SK-N-SH treated with all-trans-retinoic acid at 6 μM for 48 hours (cell line): Measurements from ENCODE around the gene ERMARD.

Experiments
- ATAC-seq: fragments of 200-7000 bp; cut with Tn5 transposase; 3 replicates; pipeline ENCODE4 v1.9.1; 2020; ENCODE audit warnings: mild to moderate bottlenecking, moderate library complexity
- ARNTL ChIP-seq: fragments of 450-650 bp; formaldehyde crosslinking; IDR thresholded peaks from 2 replicates; pipeline ENCODE4 v1.5.0; 2020; ENCODE audit warnings: low read depth, mild to moderate bottlenecking, moderate library complexity, borderline replicate concordance
- BACH2 ChIP-seq: fragments of 250-450 bp; sonication (Bioruptor Pico); IDR thresholded peaks from 2 replicates; pipeline ENCODE4 v1.9.0; 2021; ENCODE audit warnings: mild to moderate bottlenecking, borderline replicate concordance
- CSDC2 ChIP-seq: fragments of 250-450 bp; sonication (Bioruptor Pico); IDR thresholded peaks from 2 replicates; pipeline ENCODE4 v1.5.0; 2020; ENCODE audit warnings: mild to moderate bottlenecking, moderate library complexity
- ESRRG ChIP-seq: fragments of 250-450 bp; sonication (Bioruptor Pico); IDR thresholded peaks from 2 replicates; pipeline ENCODE4 v1.6.1; 2021; ENCODE audit warnings: mild to moderate bottlenecking
- ISL1 ChIP-seq: fragments of 250-450 bp; sonication (Bioruptor Pico); IDR thresholded peaks from 2 replicates; pipeline ENCODE4 v2.1.2; 2022; ENCODE audit warnings: mild to moderate bottlenecking, moderate library complexity
- OSR1 ChIP-seq: fragments of 250-450 bp; sonication (Bioruptor Pico); IDR thresholded peaks from 2 replicates; pipeline ENCODE4 v1.8.0; 2022; ENCODE audit warnings: moderate library complexity, mild to moderate bottlenecking, inconsistent platforms
- PATZ1 ChIP-seq: fragments of 250-450 bp; sonication (Bioruptor Pico); IDR thresholded peaks from 2 replicates; pipeline ENCODE4 v1.8.0; 2020; ENCODE audit warnings: mild to moderate bottlenecking, moderate library complexity, borderline replicate concordance
- PPARA ChIP-seq: fragments of 250-450 bp; sonication (Bioruptor Pico); IDR thresholded peaks from 2 replicates; pipeline ENCODE4 v1.5.0; 2020; ENCODE audit warnings: mild to moderate bottlenecking, borderline replicate concordance
- SNAI2 ChIP-seq: fragments of 250-450 bp; sonication (Bioruptor Pico); IDR thresholded peaks from 2 replicates; pipeline ENCODE4 v1.5.0; 2020; ENCODE audit warnings: mild to moderate bottlenecking, moderate library complexity
- TCF4 ChIP-seq: fragments of 250-450 bp; sonication (Bioruptor Pico); IDR thresholded peaks from 2 replicates; pipeline ENCODE4 v1.8.0; 2021; ENCODE audit warnings: mild to moderate bottlenecking, moderate library complexity, borderline replicate concordance
- TOX ChIP-seq: fragments of 250-450 bp; sonication (Bioruptor Pico); IDR thresholded peaks from 2 replicates; pipeline ENCODE4 v1.8.0; 2021; ENCODE audit warnings: mild to moderate bottlenecking, moderate library complexity, borderline replicate concordance
- TSHZ2 ChIP-seq: fragments of 250-450 bp; sonication (Bioruptor Pico); IDR thresholded peaks from 2 replicates; pipeline ENCODE4 v1.5.0; 2020; ENCODE audit warnings: mild to moderate bottlenecking, moderate library complexity
- ZC3H10 ChIP-seq: fragments of 250-450 bp; sonication (Bioruptor Pico); IDR thresholded peaks from 2 replicates; pipeline ENCODE4 v1.5.1; 2021; ENCODE audit warnings: mild to moderate bottlenecking, moderate library complexity
- ZFP3 ChIP-seq: fragments of 250-450 bp; sonication (Bioruptor Pico); IDR thresholded peaks from 2 replicates; pipeline ENCODE4 v1.5.0; 2020; ENCODE audit warnings: mild to moderate bottlenecking, moderate library complexity
- ZNF565 ChIP-seq: fragments of 450-650 bp; formaldehyde crosslinking; conservative IDR thresholded peaks from 2 replicates; pipeline ENCODE4 v1.5.0; 2020; ENCODE audit warnings: low read depth, mild to moderate bottlenecking, moderate library complexity
- ZNF70 ChIP-seq: fragments of 450-650 bp; formaldehyde crosslinking; IDR thresholded peaks from 2 replicates; pipeline ENCODE4 v1.5.0; 2020; ENCODE audit warnings: mild to moderate bottlenecking, moderate library complexity
- ZNF8 ChIP-seq: fragments of 450-650 bp; formaldehyde crosslinking; IDR thresholded peaks from 2 replicates; pipeline ENCODE4 v1.5.0; 2020; ENCODE audit warnings: mild to moderate bottlenecking, moderate library complexity
- TF ChIP-seq, protein P1 (sequence below): fragments of 250-450 bp; sonication (Bioruptor Pico); IDR thresholded peaks from 2 replicates; pipeline ENCODE4 v1.5.1; 2020; ENCODE audit warnings: low read depth, mild to moderate bottlenecking, moderate library complexity
- TF ChIP-seq, protein P2 (sequence below): fragments of 250-450 bp; sonication (Bioruptor Pico); IDR thresholded peaks from 2 replicates; pipeline ENCODE4 v1.5.1; 2021; ENCODE audit warnings: mild to moderate bottlenecking, moderate library complexity
- TF ChIP-seq, protein P3 (sequence below): fragments of 250-450 bp; sonication (Bioruptor Pico); IDR thresholded peaks from 2 replicates; pipeline ENCODE4 v1.8.0; 2021; ENCODE audit warnings: low read depth, mild to moderate bottlenecking, moderate library complexity, borderline replicate concordance

Gene ERMARD

DNA sequence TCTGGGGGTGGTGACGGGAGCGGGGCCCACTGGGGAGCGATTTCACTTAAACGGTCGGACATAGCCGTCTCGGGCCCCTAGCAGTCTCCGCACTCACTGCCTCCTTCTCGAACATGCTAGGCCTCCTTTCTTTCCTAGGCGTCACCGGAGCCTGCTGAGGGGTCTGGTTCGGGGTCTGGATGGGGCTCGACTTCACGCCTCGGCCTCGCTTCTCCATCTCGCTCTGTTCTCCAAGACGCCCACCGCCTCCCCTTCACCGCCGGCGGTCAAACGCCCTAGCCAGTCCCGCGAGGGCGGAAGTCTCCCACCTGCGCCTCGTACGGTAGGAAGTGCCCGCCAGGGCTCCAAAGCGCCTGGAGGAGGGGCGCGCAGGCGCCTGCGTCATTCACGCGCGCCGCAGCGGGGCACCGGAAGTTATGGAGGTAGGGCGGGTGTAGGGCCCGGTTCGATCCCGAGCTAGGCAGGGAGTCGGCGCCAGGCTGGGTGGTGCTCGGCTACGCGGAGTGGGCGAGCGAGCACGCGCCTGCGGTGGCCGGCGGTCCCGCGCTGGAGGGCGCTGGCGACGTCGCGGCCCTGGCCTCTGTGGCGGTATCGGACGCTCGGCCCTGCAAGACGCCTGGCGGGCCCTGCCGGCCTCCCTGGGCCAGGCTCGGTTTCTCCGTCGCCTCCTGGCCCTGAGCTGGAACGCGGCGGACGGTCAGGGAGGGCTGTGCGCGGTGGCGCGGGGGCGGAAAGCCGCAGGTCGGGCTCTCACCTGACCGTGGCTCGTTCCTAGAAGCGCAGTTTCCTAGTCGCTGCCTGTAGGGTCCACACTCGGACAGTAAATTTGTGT lies at the start of gene ERMARD, which contains the start of gene DYNLT2:
ERMARD (plus strand) TSS at position 381 of the 832 bp plus-strand sequence; CDS start at position 417, 36 bp downstream.
DYNLT2 (minus strand) TSS at position 331 of the 832 bp plus-strand sequence; CDS start at position 217, 114 bp downstream.
- peak; percentile 96 for ATAC-seq
- TF ChIP-seq TSHZ2 (CRISPR knock-in tag) (peak; percentile 50; the same call in 1 of the 2 replicates), ZFP3 (CRISPR knock-in tag) (0 out of 2 replicates have a peak, but pooled peaks have one; percentile 30), CSDC2 (CRISPR knock-in tag) (0 out of 2 replicates have a peak, but pooled peaks have one; percentile 16)
- TF ChIP-seq, protein P1, sequence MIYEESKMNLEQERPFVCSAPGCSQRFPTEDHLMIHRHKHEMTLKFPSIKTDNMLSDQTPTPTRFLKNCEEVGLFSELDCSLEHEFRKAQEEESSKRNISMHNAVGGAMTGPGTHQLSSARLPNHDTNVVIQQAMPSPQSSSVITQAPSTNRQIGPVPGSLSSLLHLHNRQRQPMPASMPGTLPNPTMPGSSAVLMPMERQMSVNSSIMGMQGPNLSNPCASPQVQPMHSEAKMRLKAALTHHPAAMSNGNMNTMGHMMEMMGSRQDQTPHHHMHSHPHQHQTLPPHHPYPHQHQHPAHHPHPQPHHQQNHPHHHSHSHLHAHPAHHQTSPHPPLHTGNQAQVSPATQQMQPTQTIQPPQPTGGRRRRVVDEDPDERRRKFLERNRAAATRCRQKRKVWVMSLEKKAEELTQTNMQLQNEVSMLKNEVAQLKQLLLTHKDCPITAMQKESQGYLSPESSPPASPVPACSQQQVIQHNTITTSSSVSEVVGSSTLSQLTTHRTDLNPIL (CRISPR knock-in tag), result no peak
- TF ChIP-seq, protein P2, sequence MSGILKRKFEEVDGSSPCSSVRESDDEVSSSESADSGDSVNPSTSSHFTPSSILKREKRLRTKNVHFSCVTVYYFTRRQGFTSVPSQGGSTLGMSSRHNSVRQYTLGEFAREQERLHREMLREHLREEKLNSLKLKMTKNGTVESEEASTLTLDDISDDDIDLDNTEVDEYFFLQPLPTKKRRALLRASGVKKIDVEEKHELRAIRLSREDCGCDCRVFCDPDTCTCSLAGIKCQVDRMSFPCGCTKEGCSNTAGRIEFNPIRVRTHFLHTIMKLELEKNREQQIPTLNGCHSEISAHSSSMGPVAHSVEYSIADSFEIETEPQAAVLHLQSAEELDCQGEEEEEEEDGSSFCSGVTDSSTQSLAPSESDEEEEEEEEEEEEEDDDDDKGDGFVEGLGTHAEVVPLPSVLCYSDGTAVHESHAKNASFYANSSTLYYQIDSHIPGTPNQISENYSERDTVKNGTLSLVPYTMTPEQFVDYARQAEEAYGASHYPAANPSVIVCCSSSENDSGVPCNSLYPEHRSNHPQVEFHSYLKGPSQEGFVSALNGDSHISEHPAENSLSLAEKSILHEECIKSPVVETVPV, result no peak

GRCh38 chr6:169701954-169702839 lies 49.2 kb upstream of the ERMARD start, which contains the start of the genes C6orf120 and WDR27:
TSS of gene C6orf120 (plus strand) at chr6:169702126. CDS start at chr6:169702460, 334 bp downstream.
TSS of gene WDR27 (minus strand) at chr6:169702029. CDS start at chr6:169689005, 13,024 bp downstream.
- ATAC-seq, result peak; percentile 94
- TF ChIP-seq TOX (CRISPR knock-in tag), result no peak
- TF ChIP-seq ZFP3 (CRISPR knock-in tag), result 0 out of 2 replicates have a peak, but pooled peaks have one; percentile 13
- TF ChIP-seq, all 23 proteins: peak for 1

DNA sequence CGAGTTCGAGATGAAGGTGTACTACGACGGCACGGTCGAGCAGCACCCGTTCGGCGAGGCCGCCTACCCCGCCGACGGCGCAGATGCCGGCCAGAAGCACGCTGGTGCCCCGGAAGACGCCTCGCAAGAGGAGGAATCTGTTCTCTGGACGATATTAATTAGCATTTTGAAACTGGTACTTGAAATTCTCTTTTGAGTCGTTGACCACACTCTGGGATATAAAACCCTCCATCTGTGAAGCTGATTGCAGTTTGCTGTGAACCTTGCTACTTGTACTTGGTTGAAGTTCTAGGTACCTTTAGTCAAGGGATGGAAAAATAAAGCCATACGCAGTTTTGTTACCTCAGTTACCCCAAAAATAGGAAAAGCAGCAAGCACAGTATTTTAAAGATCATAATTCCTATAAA lies 48.6 kb upstream of the ERMARD start:
- ATAC-seq, result peak; percentile 9
- no peak for TF ChIP-seq BACH2 (CRISPR knock-in tag)
- TF ChIP-seq ARNTL, result no peak
- TF ChIP-seq, protein P2, result no peak
- TF ChIP-seq PPARA (CRISPR knock-in tag), result no peak
- no peak for TF ChIP-seq ZNF70
- TF ChIP-seq ZNF565 (CRISPR knock-in tag), result no peak
- no peak for TF ChIP-seq SNAI2 (CRISPR knock-in tag)
- no peak for TF ChIP-seq PATZ1
- no peak for TF ChIP-seq TSHZ2 (CRISPR knock-in tag)
- TF ChIP-seq CSDC2 (CRISPR knock-in tag), result no peak
- no peak for TF ChIP-seq TCF4 (CRISPR knock-in tag)
- no peak for TF ChIP-seq ISL1 (CRISPR knock-in tag)
- no peak for TF ChIP-seq ZC3H10
- no peak for TF ChIP-seq ZNF8 (CRISPR knock-in tag)
- no peak for TF ChIP-seq ESRRG (CRISPR knock-in tag)
- TF ChIP-seq, protein P3, sequence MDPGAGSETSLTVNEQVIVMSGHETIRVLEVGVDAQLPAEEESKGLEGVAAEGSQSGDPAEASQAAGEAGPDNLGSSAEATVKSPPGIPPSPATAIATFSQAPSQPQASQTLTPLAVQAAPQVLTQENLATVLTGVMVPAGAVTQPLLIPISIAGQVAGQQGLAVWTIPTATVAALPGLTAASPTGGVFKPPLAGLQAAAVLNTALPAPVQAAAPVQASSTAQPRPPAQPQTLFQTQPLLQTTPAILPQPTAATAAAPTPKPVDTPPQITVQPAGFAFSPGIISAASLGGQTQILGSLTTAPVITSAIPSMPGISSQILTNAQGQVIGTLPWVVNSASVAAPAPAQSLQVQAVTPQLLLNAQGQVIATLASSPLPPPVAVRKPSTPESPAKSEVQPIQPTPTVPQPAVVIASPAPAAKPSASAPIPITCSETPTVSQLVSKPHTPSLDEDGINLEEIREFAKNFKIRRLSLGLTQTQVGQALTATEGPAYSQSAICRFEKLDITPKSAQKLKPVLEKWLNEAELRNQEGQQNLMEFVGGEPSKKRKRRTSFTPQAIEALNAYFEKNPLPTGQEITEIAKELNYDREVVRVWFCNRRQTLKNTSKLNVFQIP (CRISPR knock-in tag), result no peak
- TF ChIP-seq OSR1 (CRISPR knock-in tag), result no peak
- no peak for TF ChIP-seq ZFP3 (CRISPR knock-in tag)
